ENCODE results near the gene UBALD2.
"Not testable (repeated sequence)": the region's sequence is repeated elsewhere in the genome, so short reads cannot be mapped to it uniquely, and the experiment has no call there.

Gene UBALD2

DNA sequence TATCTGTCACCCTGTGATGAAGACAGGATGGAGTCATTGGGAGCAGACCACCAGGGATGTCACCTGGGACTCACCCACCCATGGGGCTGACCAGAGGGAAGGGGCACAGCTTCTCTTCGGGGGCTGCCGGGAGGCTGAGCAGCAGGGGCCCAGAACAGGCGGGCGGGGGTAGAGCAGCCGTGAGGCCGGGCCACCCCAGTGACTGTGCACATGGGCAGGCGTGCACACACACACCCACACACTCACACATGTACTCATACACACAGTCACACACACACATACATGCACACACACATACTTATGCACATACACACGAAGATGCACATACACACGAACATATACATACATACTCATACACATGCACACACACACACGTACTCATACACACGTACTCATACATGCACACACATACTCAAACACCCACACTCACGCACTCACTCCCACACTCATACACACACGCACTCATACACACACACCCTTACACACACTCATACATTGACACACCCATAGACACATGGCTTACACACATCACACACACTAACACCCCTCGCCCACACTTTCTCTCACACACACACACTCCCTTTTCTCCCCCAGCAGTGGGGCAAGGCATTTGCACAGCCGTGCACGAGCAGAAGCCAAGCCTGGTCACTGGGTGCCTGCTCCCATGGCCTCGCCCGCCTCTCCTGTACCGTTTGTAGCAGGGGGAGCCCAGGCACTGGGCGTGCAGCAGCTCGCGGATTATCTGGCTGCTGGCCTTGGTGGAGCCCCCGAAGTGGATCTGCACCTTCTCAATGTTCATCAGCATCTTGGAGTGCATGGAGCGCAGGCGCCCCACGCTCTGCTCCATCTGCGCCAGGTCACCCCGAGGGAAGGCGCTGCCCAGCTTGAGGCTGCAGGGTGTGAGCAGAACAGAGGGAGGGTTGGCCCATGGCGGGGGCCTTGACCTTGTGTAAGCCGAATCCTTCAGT, 12.4 kb downstream of the UBALD2 start:
- DNase-seq (ENCODE audit: low read depth, low spot score) = no peak

GRCh38 chr17:76278268-76278908, 13.2 kb downstream of the UBALD2 start:
- no peak for DNase-seq (ENCODE audit: low read depth, low spot score)

DNA sequence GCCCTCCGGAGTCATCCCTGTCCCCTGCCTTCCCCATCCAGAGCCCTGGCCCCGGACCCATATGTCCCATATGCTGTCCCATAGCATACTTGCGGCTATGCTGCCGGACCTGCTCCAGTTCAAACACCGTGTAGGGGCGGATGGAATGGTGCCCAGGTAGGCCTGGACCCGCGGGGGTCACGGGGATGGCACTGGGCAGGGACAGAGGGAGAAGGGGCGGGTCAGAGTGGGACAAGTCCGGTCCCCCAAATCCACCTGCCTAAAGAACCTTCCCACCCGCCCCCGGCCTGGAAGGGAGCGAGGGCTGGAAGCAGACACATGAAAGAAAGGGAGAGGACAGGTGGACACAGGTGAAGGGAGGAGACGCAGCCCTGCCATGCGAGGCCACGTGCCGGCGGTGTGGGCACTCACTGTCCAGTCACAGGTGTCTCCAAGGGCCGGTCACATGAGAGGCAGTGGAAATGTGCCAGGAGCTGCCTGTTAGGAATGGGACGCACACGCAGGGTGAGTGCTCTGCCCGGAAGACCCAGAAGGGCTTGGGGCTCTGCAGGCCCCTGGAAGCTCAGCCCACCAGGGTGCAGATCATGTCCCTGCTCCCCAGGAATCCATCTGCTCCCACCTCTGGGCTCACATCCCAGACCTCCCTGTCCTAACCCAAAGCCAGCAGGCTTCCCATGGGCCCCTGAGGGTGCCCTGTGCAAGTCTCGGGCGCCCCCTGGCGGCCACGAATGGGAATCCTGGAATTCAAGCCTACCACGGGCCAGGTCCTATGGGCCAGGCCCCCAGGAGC, 14.0 kb downstream of the UBALD2 start:
- DNase-seq (ENCODE audit: low read depth, low spot score) = peak; percentile 91

DNA sequence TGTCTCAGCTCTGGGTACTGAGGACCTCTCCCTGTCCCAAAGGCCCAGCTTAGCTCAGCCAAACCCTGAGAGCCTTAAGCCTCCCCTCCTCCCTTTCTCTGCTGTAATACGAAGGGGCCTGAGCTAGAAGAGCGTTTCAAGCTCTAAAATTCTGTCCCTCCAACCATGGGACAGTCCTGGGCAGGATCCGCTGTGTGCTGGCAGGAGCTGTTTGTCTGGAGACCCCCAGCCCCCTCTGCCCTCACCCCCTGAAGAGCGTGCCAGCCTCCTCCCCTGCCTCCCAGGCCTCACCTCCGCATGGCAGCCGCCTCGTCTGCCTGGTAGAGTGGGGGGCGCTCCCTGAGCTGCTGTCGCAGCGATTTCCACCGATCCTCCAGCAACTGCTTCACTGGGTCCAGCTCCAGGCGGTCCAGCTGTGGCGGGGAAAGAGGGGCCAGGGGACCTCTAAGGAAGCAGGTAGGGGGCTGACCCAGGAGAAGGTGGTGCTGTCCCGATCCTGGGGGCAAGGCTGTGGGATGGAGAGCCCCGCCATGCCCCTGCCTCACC, 14.7 kb downstream of the UBALD2 start:
- DNase-seq (ENCODE audit: low read depth, low spot score) = no peak

GRCh38 chr17:76280650-76281049, 15.5 kb downstream of the UBALD2 start:
- DNase-seq (ENCODE audit: low read depth, low spot score) = no peak

DNA sequence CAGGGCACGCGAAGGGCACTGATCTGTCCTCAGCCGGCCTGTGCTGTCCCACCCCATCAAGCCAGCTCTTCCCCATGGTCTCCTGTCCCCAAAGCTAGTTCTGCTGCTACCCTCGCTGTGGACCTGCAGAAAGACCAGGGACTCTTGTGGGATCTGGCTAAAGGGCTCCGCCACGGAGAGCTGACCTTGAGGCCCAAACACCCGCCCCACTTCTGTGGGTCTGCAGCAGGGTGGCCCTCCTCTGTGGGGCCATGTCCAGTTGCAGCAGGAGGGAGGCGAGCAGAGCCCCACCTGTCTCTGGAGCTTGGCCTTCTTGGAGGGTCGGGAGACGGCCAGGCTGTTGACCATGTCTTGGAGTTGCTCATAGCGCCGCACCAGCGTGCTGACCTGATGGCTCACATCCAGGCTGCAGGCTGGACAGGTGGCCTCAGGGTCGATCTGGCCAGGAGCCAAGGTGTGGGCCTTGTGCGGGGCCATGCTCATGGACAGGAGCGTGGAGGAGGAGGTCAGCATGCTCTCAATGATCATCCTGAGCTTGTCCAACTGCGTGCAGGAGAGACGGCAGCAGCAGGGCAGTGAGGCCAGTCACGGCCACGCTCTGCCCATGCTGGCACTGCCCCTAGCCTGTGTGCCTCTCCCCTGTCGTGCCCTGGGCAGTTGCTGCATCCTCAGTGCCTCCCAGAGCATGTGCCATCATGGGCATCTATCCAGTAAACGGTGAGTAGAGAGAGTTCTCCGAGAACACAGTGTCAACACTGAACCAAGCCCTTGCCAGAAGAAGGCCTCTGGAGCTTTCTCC, 16.6 kb downstream of the UBALD2 start:
- no peak for DNase-seq (ENCODE audit: low read depth, low spot score)

- DNase-seq (ENCODE audit: low read depth, low spot score) = no peak
Observed at GRCh38 chr17:76292567-76292966, 27.4 kb downstream of the UBALD2 start.

- DNase-seq (ENCODE audit: low read depth, low spot score) = no peak
Observed at GRCh38 chr17:76293106-76293505, 28.0 kb downstream of the UBALD2 start.

- DNase-seq (ENCODE audit: low read depth, low spot score) = no peak
Observed at GRCh38 chr17:76296186-76296585, 31.0 kb downstream of the UBALD2 start.

DNA sequence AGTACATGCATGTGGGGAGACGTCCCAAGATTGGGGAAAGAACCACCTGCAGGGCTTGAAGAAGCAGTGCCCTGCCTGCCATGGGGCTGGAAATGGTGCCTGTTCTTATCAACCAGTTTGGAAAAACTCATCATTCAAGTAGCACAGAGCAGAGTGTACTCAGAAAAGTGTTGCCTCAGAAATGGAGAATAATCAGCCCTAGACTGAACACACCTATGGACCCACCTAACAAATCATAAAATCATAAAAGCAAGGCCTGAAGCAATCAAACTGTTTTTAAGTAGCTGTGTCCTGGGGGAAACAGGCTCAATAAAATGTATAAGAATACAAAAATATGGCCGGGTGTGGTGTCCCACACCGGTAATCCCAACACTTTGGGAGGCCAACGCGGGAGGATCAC, 31.7 kb downstream of the UBALD2 start:
- no peak for DNase-seq (ENCODE audit: low read depth, low spot score)

DNA sequence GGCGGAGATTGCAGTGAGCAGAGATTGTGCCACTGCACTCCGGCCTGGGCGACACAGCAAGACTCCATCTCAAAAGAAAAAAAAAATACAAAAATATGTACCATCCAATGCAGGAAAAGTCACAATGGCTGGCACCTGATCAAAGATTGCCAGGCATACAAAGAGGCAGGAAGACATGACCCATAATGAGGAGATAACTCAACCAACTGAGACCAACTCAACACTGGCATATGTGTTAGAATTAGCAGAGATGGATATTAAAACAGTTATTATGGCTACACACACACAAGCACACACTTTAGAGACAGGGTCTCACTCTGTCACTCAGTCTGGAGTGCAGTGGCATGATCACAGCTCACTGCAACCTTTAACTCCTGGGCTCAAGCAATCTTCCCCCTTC, 32.3 kb downstream of the UBALD2 start:
- no peak for DNase-seq (ENCODE audit: low read depth, low spot score)

- DNase-seq (ENCODE audit: low read depth, low spot score) = no peak
Observed at GRCh38 chr17:76304226-76305134, 39.3 kb downstream of the UBALD2 start.

GRCh38 chr17:76305135-76305454, 39.9 kb downstream of the UBALD2 start:
- not testable (repeated sequence) for DNase-seq (ENCODE audit: low read depth, low spot score)

- DNase-seq (ENCODE audit: low read depth, low spot score) = no peak
Observed at GRCh38 chr17:76307299-76307965, 42.3 kb downstream of the UBALD2 start.

DNA sequence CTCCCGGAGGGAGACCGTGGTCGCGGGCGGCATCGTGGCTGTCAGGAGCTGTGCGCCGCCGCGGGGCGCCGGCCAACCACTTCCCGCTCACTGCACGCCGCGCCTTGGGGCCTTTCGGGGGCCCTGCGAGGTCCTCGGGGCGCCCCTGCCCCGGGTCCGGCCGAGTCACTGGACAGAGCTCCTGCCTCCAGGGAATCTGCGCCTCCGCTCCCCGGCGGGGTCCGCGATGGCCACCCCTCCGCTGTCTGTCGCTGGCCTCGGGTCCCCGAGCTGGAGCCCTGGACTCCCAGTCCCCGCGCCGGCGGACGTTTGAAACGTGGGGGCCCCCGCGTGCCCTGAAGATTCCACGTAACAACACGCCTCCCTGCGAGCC, 42.8 kb downstream of the UBALD2 start, which contains the start of gene QRICH2:
Gene QRICH2, minus strand, starts transcription at position 311 of the 373 bp plus-strand sequence. Its CDS starts 278 bp downstream, at position 33.
- DNase-seq (ENCODE audit: low read depth, low spot score) = no peak

- no peak for DNase-seq (ENCODE audit: low read depth, low spot score)
Observed at GRCh38 chr17:76309461-76309860, 44.3 kb downstream of the UBALD2 start.

- no peak for DNase-seq (ENCODE audit: low read depth, low spot score)
Observed at GRCh38 chr17:76312735-76313134, 47.6 kb downstream of the UBALD2 start.

DNA sequence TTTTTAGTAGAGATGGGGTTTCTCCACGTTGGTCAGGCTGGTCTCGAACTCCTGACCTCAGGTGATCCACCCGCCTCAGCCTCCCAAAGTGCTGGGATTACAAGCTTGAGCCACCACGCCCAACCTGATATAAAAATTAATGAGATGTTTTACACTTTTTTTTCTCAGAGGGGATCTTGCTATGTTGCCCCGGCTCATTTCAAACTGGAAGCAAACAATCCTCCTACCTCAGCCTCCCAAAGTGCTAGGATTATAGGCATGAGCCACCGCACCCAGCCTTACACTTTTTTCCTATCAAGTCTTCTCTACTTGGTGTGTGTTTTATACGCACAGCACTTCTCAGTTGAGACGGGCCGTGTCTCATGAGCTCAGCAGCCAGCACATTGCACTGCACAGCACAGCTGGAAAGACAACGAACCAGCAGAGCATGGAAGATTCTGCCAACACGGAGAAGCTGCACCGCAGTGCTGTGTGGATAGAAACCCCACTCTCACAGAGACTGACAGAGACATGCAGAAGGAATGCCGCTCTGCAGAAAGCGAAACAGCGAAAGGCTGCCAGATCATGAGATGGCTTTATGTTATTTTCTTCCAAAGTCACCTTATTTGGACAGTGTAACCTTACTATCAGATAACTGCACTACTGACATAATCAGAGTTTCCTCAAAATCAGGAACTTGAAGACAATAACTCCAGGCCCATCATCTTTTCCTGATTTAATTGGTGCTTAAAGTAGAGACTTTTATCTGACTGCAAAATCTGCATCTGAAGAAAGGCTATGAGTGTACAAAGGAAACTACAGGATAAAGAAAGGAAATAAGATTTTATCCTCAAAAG, 49.5 kb downstream of the UBALD2 start:
- no peak for DNase-seq (ENCODE audit: low read depth, low spot score)

DNA sequence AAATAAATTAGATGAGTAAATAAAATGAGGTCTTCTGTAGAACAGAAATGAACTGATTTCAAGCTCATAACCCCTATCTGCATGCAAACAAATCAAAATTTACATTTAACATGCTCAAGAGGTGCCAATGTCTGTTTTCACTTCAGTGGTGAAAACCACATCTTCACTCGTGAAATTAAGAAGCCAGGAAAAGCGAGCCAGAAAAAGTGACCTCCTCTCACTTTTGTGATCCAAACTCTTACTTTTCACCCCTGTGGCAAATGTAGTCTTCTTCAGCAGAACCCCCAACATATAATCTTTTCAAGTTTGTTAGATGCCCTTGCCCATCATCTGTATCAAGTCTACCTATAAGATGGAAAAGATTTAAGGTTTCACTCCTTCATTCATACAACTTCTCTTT, 52.4 kb downstream of the UBALD2 start:
- no peak for DNase-seq (ENCODE audit: low read depth, low spot score)
